ENCODE data around the gene TSPAN14. TPM values are rescaled to one million over a fixed set of nuclear protein-coding genes. Genes with fewer than 3 reads are reported as not detected.

Gene TSPAN14
- total RNA-seq, 2 donors from 2014 or later: 24.2 to 34.7 TPM

DNA sequence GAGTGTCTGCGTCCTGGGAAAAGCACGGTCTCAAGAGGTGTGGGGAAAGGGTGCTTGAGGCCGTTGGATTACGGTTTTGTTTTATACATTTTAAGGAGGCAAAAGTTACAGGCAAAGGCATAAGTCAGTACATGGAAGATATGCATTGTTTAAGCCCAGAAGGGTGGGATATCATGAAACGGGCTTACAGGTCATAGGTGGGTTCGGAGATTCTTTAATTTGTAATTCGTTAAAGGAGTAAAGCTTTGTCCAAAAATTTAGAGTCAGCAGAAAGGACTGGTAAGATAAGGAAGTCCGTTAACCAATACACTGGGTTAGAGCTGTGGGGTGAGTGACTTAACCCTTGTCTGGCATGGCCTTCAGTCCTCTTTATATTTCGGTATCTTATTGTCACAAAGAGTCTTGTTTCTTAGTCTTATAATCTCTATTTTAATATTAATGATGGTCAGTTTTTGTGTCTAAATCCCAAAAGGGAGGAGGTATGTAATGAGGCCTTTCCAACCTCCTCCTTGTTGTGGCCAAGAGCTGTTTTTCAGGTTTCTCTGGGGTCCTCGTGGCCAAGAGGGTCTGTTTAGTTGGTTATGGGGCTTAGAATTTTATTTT, 12.7 kb downstream of the TSPAN14 start:
- Histone ChIP-seq H3K27ac (peak overlapping the region; percentile 73 to 77), H3K36me3 (peaks cover 14% of the 10 kb centered on the region), H3K4me3 (no peak overlapping the region), H3K4me1 (peaks cover 0 to 99% of the 10 kb centered on the region in 2 donors), H3K9me3 (no peaks in the 10 kb centered on the region), H3K27me3 (no peaks in the 10 kb centered on the region)
- TF ChIP-seq, protein P1, sequence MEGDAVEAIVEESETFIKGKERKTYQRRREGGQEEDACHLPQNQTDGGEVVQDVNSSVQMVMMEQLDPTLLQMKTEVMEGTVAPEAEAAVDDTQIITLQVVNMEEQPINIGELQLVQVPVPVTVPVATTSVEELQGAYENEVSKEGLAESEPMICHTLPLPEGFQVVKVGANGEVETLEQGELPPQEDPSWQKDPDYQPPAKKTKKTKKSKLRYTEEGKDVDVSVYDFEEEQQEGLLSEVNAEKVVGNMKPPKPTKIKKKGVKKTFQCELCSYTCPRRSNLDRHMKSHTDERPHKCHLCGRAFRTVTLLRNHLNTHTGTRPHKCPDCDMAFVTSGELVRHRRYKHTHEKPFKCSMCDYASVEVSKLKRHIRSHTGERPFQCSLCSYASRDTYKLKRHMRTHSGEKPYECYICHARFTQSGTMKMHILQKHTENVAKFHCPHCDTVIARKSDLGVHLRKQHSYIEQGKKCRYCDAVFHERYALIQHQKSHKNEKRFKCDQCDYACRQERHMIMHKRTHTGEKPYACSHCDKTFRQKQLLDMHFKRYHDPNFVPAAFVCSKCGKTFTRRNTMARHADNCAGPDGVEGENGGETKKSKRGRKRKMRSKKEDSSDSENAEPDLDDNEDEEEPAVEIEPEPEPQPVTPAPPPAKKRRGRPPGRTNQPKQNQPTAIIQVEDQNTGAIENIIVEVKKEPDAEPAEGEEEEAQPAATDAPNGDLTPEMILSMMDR (IDR thresholded peaks at IDR 0.05): no peak
- no peak for DNase-seq (ENCODE audit: low spot score)

DNA sequence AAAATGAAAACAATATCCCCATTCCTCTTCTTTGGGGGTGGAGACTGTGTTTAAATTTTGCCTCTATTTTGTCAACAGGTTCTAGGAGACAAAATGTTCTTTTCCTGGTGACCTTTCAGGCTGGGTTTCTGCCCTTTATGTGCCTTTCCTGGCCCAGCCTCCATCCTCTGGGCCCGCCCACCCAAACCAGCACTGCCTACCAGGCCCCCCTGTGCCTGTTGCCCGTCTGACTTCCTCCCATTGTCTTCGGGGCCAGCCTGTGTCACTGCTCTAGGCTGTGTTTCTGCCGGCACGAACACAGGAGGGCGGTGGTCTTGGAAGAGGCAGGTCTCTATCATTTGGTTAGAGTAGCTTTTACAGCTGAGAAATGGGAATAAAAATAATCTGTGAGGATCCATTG, 13.9 kb downstream of the TSPAN14 start:
- peak; percentile 84 for DNase-seq (ENCODE audit: low spot score)
- no peaks in the 10 kb centered on the region for H3K9me3 ChIP-seq
- peaks cover 0 to 99% of the 10 kb centered on the region in 2 donors for H3K4me1 ChIP-seq
- TF ChIP-seq, protein P1 (IDR thresholded peaks at IDR 0.05): no peak
- H3K36me3 ChIP-seq: peaks cover 17% of the 10 kb centered on the region
- peak overlapping the region; percentile 73 to 77 for H3K27ac ChIP-seq
- H3K27me3 ChIP-seq: no peaks in the 10 kb centered on the region
- no peak overlapping the region for H3K4me3 ChIP-seq

DNA sequence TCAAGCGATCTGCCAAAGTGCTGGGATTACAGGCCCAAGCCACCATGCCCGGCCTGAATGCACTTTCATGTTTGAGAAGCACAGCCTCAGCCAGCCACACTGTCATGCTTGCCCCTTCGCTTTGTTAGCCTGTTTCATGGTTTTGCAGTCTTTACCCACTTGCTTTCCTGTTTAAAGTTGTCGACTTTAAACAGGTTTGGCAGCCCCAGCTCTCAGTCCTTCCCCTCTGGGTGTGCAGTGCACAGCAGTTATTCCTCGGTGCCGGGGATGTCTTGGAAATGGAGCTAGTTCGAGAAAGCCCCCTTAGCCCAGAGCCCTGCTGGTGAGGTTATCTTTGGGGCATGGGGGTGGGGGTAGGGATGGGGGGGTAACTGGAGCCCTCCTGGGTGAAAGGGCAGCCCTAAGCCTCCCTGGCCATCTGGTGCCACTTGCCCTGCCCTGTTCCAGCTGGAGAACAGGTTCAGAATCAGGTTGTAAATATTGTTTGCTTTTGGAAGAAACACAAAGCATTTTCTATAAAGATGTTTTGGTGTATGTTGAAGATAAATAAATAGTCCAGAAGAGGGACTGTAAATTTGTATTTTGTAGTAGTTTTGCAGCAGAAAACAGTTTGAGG, 14.8 kb downstream of the TSPAN14 start:
- Histone ChIP-seq H3K4me1 (peaks cover 0 to 99% of the 10 kb centered on the region in 2 donors), H3K27ac (peak overlapping the region; percentile 38 to 41), H3K36me3 (peaks cover 21% of the 10 kb centered on the region), H3K9me3 (no peaks in the 10 kb centered on the region), H3K4me3 (no peak overlapping the region), H3K27me3 (no peaks in the 10 kb centered on the region)
- DNase-seq (ENCODE audit: low spot score): no peak
- TF ChIP-seq, protein P1 (IDR thresholded peaks at IDR 0.05): no peak

DNA sequence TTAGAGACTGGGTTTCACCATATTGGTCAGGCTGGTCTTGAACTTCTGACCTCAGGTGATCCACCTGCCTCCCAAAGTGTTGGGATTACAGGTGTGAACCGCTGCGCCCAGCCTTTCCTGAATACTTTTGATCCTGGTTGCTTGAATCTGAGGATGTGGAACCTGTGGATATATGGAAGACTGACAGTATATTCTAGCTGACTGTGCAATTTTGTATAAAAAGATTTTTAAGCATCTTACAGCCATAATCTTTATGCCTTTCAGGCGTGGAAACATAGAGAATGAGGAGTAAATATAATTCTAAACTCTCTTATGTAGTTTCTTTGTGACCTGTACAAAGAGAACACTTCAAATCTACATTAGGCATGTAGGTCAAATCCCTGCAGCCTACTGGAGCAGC, 16.2 kb downstream of the TSPAN14 start:
- Histone ChIP-seq H3K27ac (no peak overlapping the region), H3K27me3 (no peaks in the 10 kb centered on the region), H3K36me3 (peaks cover 21% of the 10 kb centered on the region), H3K9me3 (no peaks in the 10 kb centered on the region), H3K4me1 (peaks cover 0 to 99% of the 10 kb centered on the region in 2 donors), H3K4me3 (no peak overlapping the region)
- no peak for DNase-seq (ENCODE audit: low spot score)
- TF ChIP-seq, protein P1 (IDR thresholded peaks at IDR 0.05): no peak

DNA sequence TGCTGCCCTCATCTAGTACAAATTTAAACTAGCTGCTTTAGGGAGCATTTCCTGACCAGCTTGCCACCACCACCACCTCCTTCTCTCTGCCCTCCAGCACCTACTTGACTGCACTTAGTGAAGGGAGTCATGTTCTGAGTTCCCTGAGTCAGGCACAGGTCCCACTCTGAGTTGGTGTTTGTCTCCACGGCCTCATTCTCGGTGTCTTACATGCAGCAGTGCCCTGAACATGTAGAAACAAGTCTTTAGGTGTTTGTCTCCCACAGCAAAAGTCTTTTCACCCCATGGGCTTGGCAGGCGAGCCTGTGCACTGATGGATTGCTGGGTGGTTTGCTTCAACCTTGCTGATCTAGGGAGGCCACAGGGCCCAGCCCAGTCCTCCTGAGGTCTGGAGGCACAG, 16.9 kb downstream of the TSPAN14 start:
- Histone ChIP-seq H3K4me3 (no peak overlapping the region), H3K9me3 (no peaks in the 10 kb centered on the region), H3K27me3 (no peaks in the 10 kb centered on the region), H3K27ac (no peak overlapping the region), H3K4me1 (peaks cover 0 to 99% of the 10 kb centered on the region in 2 donors), H3K36me3 (peaks cover 21% of the 10 kb centered on the region)
- DNase-seq (ENCODE audit: low spot score): no peak
- TF ChIP-seq, protein P1 (IDR thresholded peaks at IDR 0.05): no peak
